ENCODE measurements around the gene TTC24.

DNA sequence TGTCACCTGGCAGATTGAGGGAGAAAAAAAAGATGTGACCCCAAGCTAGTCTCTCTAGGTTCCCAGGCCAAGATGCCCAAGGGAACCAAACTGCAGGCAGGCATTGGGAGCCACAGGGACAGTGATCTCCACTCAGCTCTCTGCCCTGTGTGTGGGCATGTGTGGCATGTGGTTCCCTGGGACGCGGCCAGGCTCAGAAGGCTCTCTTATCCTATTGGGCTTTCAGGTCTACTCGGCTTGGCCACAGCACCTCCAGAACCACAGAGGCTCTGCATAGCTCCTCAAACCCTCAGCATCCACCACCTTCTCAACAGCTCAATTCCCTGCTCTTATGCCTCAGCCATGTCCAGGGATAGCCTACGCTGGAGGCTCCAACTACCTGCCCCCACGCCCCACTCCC, 29.2 kb upstream of the TTC24 start:
- TF ChIP-seq, protein P1, sequence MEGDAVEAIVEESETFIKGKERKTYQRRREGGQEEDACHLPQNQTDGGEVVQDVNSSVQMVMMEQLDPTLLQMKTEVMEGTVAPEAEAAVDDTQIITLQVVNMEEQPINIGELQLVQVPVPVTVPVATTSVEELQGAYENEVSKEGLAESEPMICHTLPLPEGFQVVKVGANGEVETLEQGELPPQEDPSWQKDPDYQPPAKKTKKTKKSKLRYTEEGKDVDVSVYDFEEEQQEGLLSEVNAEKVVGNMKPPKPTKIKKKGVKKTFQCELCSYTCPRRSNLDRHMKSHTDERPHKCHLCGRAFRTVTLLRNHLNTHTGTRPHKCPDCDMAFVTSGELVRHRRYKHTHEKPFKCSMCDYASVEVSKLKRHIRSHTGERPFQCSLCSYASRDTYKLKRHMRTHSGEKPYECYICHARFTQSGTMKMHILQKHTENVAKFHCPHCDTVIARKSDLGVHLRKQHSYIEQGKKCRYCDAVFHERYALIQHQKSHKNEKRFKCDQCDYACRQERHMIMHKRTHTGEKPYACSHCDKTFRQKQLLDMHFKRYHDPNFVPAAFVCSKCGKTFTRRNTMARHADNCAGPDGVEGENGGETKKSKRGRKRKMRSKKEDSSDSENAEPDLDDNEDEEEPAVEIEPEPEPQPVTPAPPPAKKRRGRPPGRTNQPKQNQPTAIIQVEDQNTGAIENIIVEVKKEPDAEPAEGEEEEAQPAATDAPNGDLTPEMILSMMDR (IDR thresholded peaks at IDR 0.05): no peak
- TF ChIP-seq POLR2A (IDR thresholded peaks at IDR 0.05): no peak
